Common myeloid progenitor, CD34-positive (primary cell): ENCODE data around the gene WDR27.

ENCODE experiments used
- CTCF ChIA-PET: fragments of 350-600 bp; sonication (Branson Sonifier 250); formaldehyde crosslinking; loops from one replicate; lab custom pipeline; 2021; ENCODE audit warnings: antibody characterized with exemption; lab: Charles Lee
- POLR2A ChIA-PET: fragments of 350-600 bp; sonication (Branson Sonifier 250); formaldehyde crosslinking; loops from one replicate; lab custom pipeline; 2021; ENCODE audit warnings: antibody characterized with exemption; lab: Charles Lee
- DNase-seq, 3 donors: peaks; one replicate each; pipeline versions ENCODE4 v3.0.0 to v3.0.0-alpha.2; 2013
- H3K27ac ChIP-seq, 2 experiments: 1 replicate in 1 of 2; 2 replicates in 1 of 2; pipeline ENCODE4 v1.7.0; 2013; ENCODE audit warnings: inconsistent platforms in 2 of 2, low read length in 2 of 2, mild to moderate bottlenecking in 2 of 2, low read depth in 1 of 2, moderate library complexity in 1 of 2; ENCODE audit not compliant: severe bottlenecking in 2 of 2, insufficient read depth in 1 of 2, poor library complexity in 1 of 2
- H3K27me3 ChIP-seq, 5 experiments: replicated peaks in 2 of 5; 1 replicate in 3 of 5; 2 replicates in 2 of 5; pipeline versions ENCODE4 v1.6.1 to v1.7.0; 2013; ENCODE audit warnings: low read length in 4 of 5, mild to moderate bottlenecking in 2 of 5, moderate library complexity in 2 of 5, inconsistent platforms in 1 of 5; ENCODE audit not compliant: insufficient read depth in 5 of 5, control insufficient read depth in 4 of 5
- H3K36me3 ChIP-seq, 4 experiments: 1 replicate in 2 of 4; 2 replicates in 2 of 4; pipeline versions ENCODE4 v1.6.1 to v1.7.0; 2013; ENCODE audit warnings: low read length in 3 of 4, control low read depth in 1 of 4, mild to moderate bottlenecking in 1 of 4; ENCODE audit not compliant: control insufficient read depth in 4 of 4, insufficient read depth in 4 of 4
- H3K4me1 ChIP-seq, 4 experiments: 1 replicate in 3 of 4; 2 replicates in 1 of 4; pipeline versions ENCODE4 v1.6.1 to v1.7.1; 2013; ENCODE audit warnings: low read length in 3 of 4, mild to moderate bottlenecking in 3 of 4, control low read depth in 1 of 4, inconsistent platforms in 1 of 4, moderate library complexity in 1 of 4; ENCODE audit not compliant: control insufficient read depth in 4 of 4, insufficient read depth in 4 of 4; ENCODE audit errors: control extremely low read depth in 1 of 4
- H3K4me3 ChIP-seq, 7 experiments: 1 replicate in 4 of 7; 2 replicates in 3 of 7; pipeline versions ENCODE4 v1.5.1 to v1.7.0; 2013; ENCODE audit warnings: mild to moderate bottlenecking in 7 of 7, low read length in 6 of 7, moderate library complexity in 6 of 7, inconsistent platforms in 2 of 7, low read depth in 2 of 7, control low read depth in 1 of 7; ENCODE audit not compliant: insufficient read depth in 4 of 7, control insufficient read depth in 1 of 7; ENCODE audit errors: extremely low read depth in 1 of 7
- H3K9me3 ChIP-seq, 5 experiments: 1 replicate in 4 of 5; 2 replicates in 1 of 5; pipeline versions ENCODE4 v1.6.1 to v1.7.1; 2013; ENCODE audit warnings: low read length in 4 of 5, mild to moderate bottlenecking in 2 of 5, inconsistent platforms in 1 of 5, low read depth in 1 of 5, moderate library complexity in 1 of 5; ENCODE audit not compliant: control insufficient read depth in 4 of 5, insufficient read depth in 2 of 5; ENCODE audit errors: control extremely low read depth in 1 of 5
- WGBS: methylation state at CpG from one replicate; pipeline ENCODE4 v1.1.5; 2013; ENCODE audit not compliant: insufficient coverage; 5-methylcytosine and 5-hydroxymethylcytosine counted together

The WDR27 gene

DNA sequence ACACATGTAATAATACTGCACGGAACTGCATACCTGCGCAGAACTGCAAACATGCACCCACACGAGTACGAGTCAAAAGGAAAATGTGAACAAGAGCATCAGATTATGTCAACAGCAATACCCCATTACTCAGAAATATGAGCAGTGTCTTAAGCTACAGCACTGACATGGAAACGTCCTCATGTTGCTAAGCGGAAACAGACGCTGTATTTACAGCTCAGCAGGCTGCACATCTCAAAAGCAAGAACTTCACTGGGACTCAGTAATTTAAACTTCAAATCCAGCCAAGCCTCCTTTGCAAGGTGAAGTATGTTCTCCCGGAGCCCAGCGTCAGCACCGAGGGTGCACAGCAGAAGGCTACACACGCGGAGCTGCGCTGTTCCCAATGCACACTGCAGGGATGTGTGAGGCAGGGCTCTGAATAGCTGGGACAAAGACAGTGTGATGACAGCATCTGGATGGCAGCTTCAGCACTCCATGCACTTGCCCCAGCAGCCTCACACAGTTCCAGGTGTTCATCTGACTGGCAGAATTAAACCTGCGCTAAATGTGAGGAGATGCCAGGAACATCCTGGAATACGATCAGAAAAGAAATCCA, 202.8 kb downstream of the WDR27 start:
- Histone ChIP-seq H3K27ac (no peak overlapping the region), H3K36me3 (peaks cover 0 to 3% (median 0%) of the 10 kb centered on the region in 4 experiments), H3K27me3 (no peaks in the 10 kb centered on the region), H3K9me3 (peaks cover 0 to 9% (median 0%) of the 10 kb centered on the region in 5 experiments), H3K4me3 (no peak overlapping the region), H3K4me1 (no peaks in the 10 kb centered on the region)
- WGBS, result 98% methylated on average over 15 of the region's 15 CpGs
- CTCF ChIA-PET, result no interaction called here
- no peak for DNase-seq
- POLR2A ChIA-PET, result no interaction called here

- CTCF ChIA-PET, result no interaction called here
- H3K27me3 ChIP-seq, result no peaks in the 10 kb centered on the region
- no peak for DNase-seq
- no peaks in the 10 kb centered on the region for H3K4me1 ChIP-seq
- H3K27ac ChIP-seq, result no peak overlapping the region
- POLR2A ChIA-PET, result no interaction called here
- no peaks in the 10 kb centered on the region for H3K36me3 ChIP-seq
- peaks cover 0 to 9% (median 0%) of the 10 kb centered on the region in 5 experiments for H3K9me3 ChIP-seq
- H3K4me3 ChIP-seq, result no peak overlapping the region
Measured at GRCh38 chr6:169495601-169496000, 206.2 kb downstream of the WDR27 start.

- WGBS, result 100% methylated on average over 2 of the region's 3 CpGs
- no peak overlapping the region for H3K4me3 ChIP-seq
- DNase-seq, result no peak
- H3K9me3 ChIP-seq, result peaks cover 0 to 9% (median 0%) of the 10 kb centered on the region in 5 experiments
- ChIA-PET CTCF (no interaction called here), POLR2A (no interaction called here)
- H3K27me3 ChIP-seq, result no peaks in the 10 kb centered on the region
- no peak overlapping the region for H3K27ac ChIP-seq
- H3K4me1 ChIP-seq, result no peaks in the 10 kb centered on the region
- H3K36me3 ChIP-seq, result no peaks in the 10 kb centered on the region
Measured at GRCh38 chr6:169494038-169494437, 207.8 kb downstream of the WDR27 start.

GRCh38 chr6:169491482-169491881, 210.3 kb downstream of the WDR27 start:
- ChIA-PET POLR2A (interaction anchor here (0.6 kb wide), 1 partner anchor 21 kb away, joined by 5 read pairs; no protein-coding TSS in a partner anchor), CTCF (no interaction called here)
- H3K27ac ChIP-seq, result no peak overlapping the region
- no peaks in the 10 kb centered on the region for H3K36me3 ChIP-seq
- H3K27me3 ChIP-seq, result no peaks in the 10 kb centered on the region
- H3K4me3 ChIP-seq, result no peak overlapping the region
- peaks cover 0 to 7% (median 0%) of the 10 kb centered on the region in 5 experiments for H3K9me3 ChIP-seq
- DNase-seq, result no peak
- WGBS, result 100% methylated on average over 1 of the region's 1 CpG
- no peaks in the 10 kb centered on the region for H3K4me1 ChIP-seq

- ChIA-PET CTCF (no interaction called here), POLR2A (no interaction called here)
- Histone ChIP-seq H3K4me1 (no peaks in the 10 kb centered on the region), H3K9me3 (peaks cover 0 to 3% (median 0%) of the 10 kb centered on the region in 5 experiments), H3K36me3 (no peaks in the 10 kb centered on the region), H3K27me3 (no peaks in the 10 kb centered on the region), H3K27ac (no peak overlapping the region), H3K4me3 (no peak overlapping the region)
- DNase-seq, result no peak
- WGBS, result no CpG with 5 or more reads among the region's 5 CpGs
Measured at GRCh38 chr6:169490830-169491229, 211.0 kb downstream of the WDR27 start.

DNA sequence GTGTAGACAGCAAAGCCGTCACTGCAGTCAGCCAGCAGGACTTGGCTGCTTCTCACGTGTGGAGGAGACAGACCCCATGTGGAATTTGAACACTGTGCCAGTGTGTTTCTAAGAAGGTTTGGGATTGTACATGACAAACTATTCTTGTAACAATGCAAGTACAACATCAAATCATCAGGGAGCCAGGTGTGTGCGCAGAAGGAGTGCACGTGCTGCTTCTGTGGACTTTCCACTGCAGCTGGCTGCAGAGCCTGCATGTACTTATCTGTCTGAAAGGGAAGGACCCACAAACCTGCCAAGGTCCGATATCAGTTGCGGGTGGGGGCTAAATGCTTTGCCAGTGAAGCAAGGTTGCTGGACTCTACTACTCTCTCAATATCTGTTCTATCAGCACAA, 211.6 kb downstream of the WDR27 start:
- ChIA-PET POLR2A (no interaction called here), CTCF (no interaction called here)
- H3K36me3 ChIP-seq, result no peaks in the 10 kb centered on the region
- H3K4me1 ChIP-seq, result no peaks in the 10 kb centered on the region
- H3K4me3 ChIP-seq, result no peak overlapping the region
- H3K27me3 ChIP-seq, result no peaks in the 10 kb centered on the region
- 97% methylated on average over 4 of the region's 6 CpGs for WGBS
- H3K9me3 ChIP-seq, result peaks cover 0 to 3% (median under 1%) of the 10 kb centered on the region in 5 experiments
- H3K27ac ChIP-seq, result no peak overlapping the region
- DNase-seq, result no peak

- WGBS, result 98% methylated on average over 6 of the region's 8 CpGs
- POLR2A ChIA-PET, result no interaction called here
Measured at GRCh38 chr6:169489563-169490245, 212.1 kb downstream of the WDR27 start.

More at GRCh38 chr6:169489563-169490245, 212.1 kb downstream of the WDR27 start:
- CTCF ChIA-PET, result no interaction called here
- H3K9me3 ChIP-seq, result peaks cover 0 to 3% (median 2%) of the 10 kb centered on the region in 5 experiments
- no peak overlapping the region for H3K27ac ChIP-seq
- H3K36me3 ChIP-seq, result no peaks in the 10 kb centered on the region
- no peak overlapping the region for H3K4me3 ChIP-seq
- no peak for DNase-seq
- no peaks in the 10 kb centered on the region for H3K27me3 ChIP-seq
- no peaks in the 10 kb centered on the region for H3K4me1 ChIP-seq
